HG02870 (cell line): ENCODE results near the gene PRKAR1B.

ENCODE experiments used
- ATAC-seq: cut with Tn5 transposase; IDR thresholded peaks from one replicate; pipeline ENCODE4 v1.9.1; 2021; ENCODE audit warnings: mild to moderate bottlenecking, moderate library complexity; ENCODE audit not compliant: unreplicated experiment

The PRKAR1B gene

DNA sequence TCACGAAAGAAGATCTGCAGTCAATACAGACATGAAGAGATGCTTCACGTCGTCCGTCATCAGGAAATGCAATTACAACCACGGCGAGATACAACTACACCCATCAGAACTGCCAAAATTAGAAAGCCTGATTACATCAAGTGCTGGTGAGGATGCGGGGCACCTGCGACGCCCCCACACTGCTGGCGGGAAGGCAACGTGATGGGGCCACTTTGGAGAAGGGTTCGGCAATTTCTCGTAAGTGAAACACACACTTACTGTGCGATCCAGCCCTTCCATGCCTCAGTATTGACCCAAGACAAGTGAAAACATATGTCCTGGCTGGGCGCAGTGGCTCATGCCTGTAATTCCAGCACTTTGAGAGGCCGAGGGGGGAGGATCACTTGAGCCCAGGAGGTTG is 181.6 kb downstream of the PRKAR1B start:
- no peak for ATAC-seq

DNA sequence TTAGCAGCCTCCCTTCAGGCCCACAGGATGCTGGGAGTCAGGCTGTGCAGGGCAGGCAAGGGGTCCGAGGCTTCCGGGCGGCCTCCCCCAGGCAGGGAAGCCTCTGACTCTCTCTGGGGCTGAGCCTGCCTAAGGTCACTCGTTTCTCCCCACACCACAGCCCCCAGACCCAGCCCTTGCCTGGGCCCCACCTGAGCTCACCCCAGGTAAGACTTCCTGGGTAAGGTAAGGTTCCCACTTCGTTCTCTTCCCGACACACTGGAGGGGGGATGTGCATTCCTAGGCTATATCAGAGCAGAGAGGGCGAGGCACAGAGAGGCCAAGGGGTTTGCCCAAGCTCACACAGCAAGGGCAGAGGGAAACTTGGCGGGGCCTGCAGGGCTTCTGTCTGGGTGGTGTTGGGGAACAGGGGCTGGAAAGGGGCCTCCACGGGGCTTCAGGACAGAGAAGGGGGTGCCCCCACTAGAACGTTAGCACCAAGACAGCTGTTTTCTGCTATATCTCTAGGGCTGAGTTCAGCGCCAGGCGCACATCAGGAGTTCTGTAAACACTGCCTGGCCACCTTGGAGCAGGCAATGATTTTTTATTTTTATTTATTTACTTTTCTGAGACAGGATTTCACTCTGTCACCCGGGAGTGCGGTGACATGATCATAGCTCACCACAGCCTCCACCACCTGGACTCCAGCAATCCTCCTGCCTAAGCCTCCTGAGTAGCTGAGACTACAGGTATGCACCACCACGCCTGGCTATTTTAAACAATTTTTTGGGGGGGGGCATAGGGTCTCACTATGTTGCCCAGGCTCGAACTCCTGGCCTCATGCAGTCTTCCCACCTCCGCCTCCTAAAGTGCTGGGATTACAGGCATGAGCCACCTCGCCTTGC is 182.5 kb downstream of the PRKAR1B start:
- no peak for ATAC-seq

DNA sequence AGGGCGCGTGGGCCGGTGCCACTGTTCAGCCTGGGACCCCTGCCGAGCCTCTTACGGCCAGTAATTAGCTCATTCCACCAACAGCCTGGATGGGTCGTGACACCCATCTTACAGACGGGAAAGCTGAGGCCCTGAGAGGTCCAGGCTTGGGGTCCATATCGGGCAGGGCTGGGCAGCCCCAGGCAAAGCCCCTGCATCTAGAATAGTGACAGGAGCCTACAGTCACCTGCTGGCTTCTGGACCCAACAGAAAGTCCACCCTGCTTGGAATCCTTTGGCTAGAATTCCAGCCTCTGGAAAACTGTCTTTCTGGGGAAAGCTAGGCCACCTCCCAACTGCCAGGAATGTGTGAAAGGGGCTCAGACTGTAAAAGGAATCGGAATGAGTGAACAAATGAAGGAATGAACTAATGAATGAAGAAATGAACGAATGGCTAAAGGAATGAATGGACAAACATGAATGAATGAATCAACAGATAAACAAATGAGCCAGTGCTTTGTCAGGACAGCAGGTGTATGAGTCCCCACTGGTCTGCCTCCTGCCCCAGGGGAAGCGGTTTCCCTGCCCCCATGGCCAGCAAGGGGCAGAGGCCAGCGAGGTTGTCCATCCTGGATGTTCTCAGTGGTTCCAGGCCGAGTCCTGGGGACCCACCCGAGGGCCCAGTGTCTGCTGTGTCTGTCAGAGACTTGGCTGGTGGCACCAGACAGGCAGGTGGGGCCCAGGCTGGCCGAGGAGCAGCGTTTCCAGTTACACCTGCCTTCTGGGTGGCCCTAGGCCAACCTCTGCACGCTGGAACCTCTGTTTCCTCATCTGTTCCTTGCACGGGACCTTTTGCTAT is 183.4 kb downstream of the PRKAR1B start:
- ATAC-seq: no peak

DNA sequence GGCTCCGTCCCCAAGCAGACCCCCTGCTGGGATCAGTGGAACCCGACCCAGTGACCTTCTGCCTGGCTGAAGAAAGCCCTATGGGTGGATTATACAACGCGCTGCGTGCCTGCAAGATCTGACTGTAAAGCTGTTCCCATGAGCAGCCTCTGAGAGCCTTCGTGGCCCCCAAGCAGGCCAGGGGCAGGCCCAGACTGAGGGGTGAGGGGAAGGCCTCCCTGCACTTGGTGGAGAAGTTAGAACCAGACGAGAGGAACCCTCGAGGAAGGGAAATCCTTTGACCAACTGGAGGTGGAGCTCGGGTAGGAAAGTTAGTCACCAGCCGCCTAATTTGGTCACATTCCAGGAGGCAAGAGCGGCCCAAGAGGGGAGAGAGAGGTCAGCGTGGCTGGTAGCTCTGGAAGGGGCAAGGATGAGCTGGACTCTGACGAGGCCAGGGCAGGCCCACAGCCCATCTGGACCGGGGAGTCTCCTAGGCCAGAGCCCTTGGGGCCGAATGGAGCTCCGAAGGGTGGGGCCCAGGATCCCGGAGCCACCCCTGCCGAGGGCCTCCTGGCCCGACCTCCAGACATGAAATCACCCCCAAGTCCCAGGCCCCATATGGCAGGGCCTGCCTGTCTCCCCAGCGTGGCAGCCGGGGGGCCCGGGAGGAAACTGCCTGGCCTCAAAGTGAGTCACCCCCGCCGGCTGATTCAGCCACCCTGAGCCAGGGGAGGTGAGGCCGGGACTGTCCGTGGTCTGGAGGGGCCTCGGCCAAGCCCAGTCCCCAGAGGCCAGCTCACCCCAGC is 184.2 kb downstream of the PRKAR1B start:
- no peak for ATAC-seq

DNA sequence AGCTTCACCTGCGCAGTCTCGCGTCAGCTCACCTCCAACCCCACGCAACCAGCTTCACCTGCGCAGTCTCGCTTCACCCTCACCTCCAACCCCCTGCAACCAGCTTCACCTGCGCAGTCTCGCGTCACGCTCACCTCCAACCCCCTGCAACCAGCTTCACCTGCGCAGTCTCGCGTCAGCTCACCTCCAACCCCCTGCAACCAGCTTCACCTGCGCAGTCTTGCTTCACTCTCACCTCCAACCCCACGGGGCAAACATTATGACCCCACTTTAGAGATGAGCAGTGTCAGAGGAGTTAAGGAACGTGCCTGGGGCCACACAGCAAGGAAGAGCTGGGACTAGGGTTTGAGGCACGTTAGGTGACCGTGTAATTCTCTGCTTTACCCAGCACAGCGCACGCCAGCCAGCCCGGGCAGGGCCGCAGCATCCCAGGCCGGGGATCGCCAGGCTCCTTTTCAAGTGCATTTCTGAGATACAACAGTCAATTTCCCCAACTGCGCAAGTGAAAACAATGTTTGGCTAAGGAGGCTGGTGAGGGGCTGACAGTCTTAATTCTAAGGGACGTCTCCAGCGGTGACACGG is 184.9 kb downstream of the PRKAR1B start:
- no peak for ATAC-seq

DNA sequence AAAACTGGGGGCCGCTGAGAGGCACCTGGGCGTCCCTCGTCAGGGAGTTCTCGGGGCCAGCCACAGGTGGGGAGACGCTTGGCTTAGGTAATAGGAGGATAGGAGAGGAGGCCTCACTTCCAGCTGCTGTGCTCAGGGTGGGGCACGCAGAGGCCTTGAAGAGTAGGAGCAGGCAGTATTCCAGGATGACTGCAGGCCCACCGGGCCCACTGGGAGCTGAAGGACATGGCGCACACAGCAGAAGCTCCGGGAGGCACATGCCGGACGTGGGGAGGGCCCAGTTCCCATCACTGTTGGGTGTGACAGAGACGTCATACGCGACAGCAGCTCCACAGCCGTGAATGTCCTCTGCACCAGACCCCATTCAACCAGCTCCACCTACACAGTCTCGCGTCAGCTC is 185.4 kb downstream of the PRKAR1B start:
- ATAC-seq: no peak

DNA sequence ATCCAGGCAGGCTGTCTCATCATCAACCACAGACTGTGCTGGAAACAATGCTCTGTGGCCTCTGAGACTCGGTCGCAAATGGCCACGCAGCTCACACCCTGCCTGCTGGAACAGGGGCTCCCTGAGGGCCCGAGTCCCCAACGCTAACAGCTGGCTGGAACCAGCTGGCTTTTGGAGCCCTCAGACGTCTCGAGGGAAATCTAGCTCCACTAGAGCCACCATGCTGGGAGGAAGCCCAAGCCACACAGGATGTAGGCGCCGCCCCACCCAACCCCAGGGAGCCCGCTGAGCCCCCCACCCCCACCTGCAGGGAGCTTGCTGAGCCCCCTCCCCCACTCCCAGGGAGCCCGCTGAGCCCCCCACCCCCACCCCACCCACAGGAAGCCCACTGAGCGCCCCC is 186.1 kb downstream of the PRKAR1B start:
- ATAC-seq: no peak

DNA sequence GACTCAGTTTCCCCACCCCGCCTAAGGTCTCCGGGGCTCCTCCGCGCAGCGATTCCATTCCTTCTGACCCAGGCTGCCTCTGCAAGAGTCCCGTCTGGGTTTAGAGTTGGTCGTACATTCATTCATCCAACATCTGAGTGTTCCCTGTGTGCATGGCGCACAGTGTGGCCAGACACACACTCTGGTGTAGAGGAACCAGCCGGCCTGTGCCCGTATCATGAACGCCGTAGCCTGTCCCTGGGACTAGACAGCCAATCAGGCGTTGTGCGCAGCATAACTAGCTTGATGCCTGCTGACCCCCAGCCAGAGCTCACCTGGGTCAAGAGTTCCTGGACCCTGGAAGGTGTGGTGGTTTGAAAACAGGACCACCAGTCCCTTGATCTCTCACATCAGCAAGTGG is 186.5 kb downstream of the PRKAR1B start:
- no peak for ATAC-seq

DNA sequence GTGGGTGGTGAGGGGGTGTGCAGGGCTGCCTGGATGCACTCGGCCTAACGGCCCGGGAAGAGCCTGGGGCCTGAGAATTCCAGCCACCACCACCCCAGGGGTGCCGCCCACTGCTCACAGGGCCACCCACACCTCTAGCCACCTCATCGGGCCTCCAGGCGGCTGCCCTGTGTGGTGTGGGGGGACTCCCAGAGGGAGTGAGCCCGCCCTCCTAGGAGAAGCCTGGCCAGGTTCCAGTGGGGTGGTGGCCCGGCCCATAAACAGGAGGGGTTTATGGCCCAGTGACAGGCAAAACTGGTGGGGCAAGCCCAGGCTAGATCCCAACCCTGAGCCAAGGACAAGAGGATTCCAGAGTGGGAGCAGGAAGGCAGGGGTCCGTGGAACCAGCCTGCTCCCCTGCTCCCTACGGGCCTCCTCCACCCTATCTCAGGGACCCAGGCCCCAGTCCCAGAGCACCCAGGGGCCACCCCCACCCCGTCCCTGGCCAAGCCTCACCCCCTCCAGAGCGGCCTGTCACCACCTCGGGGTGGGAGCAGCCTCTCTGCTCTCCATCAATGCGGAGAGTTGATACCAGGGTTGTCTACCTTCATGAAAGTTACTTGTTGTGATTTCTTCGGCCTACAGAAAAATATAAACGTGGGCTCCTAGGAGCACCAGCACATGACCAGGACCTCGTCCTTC is 187.2 kb downstream of the PRKAR1B start:
- ATAC-seq: no peak

DNA sequence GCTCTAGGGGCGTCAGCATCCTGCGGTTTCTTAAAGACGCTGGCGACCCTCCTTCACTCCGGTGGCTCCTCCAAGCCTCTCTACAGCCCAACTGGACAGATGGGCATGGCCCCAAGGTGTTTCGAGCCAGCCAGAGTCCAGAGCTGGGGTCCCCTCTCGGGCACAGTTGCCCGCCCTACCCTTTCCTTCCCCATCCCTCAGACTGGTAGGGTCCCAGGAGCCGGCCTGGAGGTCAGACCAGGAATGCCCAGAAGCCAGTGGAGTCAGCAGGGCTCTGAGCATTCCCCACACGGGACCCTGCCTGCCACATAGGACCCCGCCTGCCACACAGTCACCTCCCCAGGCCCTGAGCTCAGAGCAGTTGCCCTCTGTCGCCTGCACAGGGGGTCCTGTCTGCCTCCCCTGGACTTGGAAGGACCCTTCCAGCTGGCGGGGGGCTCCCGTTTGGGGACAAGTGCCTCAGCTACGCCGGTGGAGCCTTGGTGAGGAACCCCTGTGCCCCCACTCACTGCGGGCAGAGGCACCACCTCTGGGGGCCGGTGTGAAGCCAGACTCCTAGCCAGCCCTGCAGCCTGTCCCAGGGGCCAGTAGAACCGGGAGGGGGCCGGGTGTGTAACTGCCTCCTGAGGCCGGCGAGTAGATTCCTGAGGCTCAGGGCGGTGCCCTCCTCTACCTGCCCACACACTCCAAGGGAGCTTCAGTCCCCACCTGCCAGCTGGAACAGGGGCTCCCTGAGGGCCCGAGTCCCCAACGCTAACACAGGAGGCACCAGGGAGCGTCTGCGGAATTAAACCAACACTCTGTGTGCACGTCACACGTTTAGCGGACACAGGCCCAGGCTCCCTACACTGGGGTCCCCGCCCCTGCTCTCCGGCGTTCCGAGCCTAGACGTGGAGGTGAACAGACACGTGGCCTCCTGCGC is 188.1 kb downstream of the PRKAR1B start:
- no peak for ATAC-seq

DNA sequence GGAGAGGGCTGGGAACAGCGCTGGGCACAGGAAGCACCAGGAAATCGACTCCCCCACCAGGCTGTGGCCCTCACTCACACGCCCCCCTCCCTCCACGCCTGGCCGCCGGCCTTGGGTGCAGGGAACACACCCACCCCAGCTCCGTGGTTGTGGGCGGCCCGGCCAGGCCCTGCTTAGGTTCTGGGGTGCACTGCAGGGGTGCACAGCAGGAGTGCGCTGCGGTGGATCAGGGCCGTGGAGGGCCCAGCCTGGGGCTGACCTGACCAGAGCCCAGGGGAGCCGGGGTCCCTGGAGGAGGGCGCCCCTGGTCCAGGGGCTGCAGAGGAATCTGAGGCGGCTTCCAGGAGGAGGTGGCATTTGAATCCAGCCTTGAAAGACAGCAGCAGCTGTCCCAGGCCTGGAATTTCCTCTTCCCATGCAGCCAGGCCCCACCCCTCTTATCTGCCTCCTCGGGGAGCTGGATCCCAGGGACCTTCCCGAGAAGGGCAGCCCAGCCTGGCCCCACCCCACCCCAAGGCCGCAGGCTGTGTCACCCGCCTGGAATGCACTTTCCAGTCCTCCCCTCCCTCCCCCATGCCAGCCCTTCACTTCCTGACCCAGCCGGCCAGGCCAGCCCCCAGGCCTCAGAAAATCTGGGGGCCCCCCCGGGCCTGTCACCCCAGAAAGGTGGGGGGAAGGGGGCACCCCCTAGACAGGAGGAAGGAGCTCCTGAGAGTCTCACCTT is 189.0 kb downstream of the PRKAR1B start:
- ATAC-seq: no peak

DNA sequence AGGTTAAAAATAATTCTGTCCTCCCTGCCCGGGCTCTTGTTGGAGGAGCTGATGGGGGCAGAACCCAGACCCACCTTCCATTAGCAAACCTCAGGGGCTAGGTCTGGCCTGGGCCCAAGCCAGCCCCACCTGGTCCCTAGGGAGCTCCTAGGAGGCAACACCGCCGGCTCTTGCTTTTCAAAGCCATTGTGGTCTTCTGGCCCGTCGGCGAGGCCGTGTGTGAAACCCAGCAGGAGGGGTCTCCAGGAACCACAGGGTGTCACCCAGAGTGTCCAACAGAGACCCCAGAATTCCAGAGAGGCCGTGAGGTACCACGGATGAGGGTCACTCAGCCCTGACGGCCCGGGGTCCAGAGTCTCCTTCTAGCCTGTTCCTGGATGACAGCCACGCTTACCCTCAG is 190.8 kb downstream of the PRKAR1B start:
- no peak for ATAC-seq

DNA sequence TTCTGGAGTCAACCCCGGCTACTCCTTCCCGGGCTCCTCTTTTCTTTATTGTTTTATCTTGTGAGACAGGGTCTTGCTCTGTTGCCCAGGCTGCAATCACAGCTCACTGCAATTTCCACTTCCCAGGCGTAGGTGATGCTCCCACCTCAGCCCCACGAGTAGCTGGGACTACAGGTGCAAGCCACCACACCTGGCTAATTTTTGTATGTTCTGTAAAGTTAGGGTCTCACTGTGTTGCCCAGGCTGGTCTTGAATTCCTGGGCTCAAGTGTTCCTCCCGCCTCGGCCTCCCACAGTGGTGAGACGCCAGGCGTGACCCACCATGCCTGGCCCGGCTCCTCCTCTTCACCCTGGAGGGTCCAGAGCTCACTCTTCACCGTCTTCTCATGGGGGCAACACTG is 192.1 kb downstream of the PRKAR1B start:
- no peak for ATAC-seq

DNA sequence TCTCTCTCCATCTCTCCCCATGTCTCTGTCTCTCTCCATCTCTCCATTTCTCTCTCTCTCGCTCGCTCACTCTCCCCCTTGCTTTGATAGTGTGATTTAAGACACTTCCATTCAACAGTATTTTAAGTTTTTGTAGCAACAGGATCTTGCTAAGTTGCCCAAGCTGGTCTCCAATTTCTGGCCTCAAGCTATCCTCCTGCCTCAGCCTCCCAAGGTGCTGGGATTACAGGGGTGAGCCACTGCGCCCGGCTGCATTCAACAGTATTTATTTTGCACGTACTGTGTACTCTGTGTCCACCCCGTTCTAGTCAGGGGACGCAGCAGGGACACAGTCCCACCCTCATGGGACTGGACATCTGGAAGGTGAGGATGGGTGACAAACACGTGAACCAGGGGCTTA is 193.0 kb downstream of the PRKAR1B start:
- no peak for ATAC-seq

DNA sequence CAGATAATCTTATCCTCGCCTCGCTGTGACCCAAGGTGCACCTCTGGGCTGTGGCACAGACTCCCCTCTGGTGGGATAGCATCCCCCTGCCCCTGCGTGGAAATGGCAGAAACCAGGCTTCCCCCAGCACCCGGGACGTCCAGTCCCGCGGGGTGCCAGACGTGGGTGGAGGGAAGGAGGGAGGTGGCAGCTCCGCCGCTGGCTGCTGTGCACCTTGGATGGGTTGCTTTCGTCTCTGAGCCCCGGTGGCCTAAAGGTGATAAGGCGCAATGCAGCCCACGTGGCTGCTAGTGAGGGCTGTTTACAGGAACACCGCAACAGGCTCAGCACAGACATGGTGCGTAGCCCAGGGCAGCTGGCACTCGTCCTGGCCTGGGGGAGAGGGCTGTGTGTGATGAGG is 193.8 kb downstream of the PRKAR1B start:
- ATAC-seq: no peak

DNA sequence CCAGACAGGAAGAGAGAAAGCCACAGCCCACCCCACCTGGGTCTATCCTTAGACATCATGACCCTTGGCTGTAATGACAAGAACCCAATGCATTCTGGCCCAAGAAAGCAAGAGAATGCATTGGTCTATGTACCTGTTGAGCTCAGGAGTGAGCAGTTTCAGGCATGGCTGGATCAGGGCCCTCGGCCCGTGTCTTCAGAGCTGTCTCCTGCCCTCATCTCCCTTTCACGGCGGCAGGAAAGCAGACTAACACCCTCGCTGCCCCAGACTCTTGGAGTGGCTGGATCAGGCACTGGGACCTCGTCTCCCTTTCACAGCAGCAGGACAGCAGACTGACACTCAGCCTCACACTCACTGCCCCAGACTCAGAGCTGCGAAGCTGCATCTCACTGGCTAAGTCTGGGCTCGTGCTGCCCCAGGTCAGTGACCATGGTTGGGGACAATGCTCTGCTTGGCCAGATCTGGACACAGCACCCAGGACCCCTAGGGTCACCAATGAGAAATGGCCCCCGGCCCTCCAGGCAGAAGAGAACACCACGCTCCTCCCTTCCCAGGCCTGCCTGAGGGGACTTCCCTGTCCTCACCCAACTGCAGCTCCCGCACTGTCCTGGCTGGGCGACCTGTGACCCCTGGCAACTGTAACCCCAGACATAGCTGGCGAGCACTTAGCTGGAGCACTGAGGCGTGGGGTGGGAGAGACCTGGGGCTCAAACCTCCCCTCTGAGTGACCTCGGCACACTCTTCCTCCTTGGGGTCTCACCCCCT is 194.5 kb downstream of the PRKAR1B start:
- no peak for ATAC-seq

DNA sequence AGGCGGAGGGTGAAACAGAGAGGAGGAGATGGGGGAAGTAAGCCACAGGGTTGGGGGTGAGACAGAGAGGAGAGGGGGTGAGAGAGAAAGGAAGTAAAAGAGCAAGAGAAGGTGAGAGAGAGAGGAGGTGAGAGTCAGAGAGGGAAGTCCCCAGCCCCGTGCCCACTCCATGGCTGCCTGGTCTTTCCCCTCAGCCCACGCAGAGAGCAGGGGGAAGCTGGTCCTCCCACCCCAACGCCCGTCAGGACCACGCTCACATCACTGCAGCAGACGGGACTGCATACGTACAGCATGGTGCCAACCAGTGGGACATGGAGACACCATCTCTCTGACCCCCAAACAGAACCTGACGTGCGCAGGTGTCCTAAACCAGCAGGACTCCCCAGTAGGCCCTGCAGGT is 195.3 kb downstream of the PRKAR1B start:
- ATAC-seq: no peak

DNA sequence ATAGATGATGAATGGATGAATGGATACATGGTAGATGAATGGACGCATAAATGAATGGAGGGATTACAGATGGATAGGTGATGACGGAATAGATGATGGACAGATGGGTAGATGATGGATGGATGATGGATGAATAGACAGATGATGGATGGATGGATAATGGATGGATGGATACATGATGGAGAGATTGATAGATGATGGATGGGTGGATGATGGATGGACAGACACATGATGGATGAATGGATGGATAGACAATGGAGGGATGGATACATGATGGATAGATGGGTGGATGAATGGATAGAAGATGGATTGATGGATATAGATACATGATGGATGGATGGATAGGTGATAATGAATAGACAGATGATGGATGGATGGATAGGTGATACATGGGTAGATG is 198.6 kb downstream of the PRKAR1B start:
- no peak for ATAC-seq
